ENCODE measurements around the gene RAB11FIP3. TPM values are rescaled to one million over a fixed set of nuclear protein-coding genes. Genes with fewer than 3 reads are reported as not detected.
"Not testable (repeated sequence)": the region's sequence is repeated elsewhere in the genome, so short reads cannot be mapped to it uniquely, and the experiment has no call there.

RAB11FIP3 gene, protein sequence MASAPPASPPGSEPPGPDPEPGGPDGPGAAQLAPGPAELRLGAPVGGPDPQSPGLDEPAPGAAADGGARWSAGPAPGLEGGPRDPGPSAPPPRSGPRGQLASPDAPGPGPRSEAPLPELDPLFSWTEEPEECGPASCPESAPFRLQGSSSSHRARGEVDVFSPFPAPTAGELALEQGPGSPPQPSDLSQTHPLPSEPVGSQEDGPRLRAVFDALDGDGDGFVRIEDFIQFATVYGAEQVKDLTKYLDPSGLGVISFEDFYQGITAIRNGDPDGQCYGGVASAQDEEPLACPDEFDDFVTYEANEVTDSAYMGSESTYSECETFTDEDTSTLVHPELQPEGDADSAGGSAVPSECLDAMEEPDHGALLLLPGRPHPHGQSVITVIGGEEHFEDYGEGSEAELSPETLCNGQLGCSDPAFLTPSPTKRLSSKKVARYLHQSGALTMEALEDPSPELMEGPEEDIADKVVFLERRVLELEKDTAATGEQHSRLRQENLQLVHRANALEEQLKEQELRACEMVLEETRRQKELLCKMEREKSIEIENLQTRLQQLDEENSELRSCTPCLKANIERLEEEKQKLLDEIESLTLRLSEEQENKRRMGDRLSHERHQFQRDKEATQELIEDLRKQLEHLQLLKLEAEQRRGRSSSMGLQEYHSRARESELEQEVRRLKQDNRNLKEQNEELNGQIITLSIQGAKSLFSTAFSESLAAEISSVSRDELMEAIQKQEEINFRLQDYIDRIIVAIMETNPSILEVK
- polyA plus RNA-seq (ENCODE audit: insufficient read length): 127 TPM
- long read RNA-seq, donor 1, full-length matches to known transcripts: 9 of 16 reads
- long read RNA-seq, donor 1, partial matches to known transcripts: 7 of 16 reads
- long read RNA-seq, donor 1, other reads (novel, unspliced or antisense): 0 of 16 reads
- long read RNA-seq, donor 2, full-length matches to known transcripts: 6 of 6 reads
- long read RNA-seq, donor 2, partial matches to known transcripts: 0 of 6 reads
- long read RNA-seq, donor 2, other reads (novel, unspliced or antisense): 0 of 6 reads
- long read RNA-seq, donor 3, partial matches to known transcripts: 0 of 1 reads
- long read RNA-seq, donor 3, other reads (novel, unspliced or antisense): 0 of 1 reads
- long read RNA-seq, donor 4, partial matches to known transcripts: 9 of 9 reads
- long read RNA-seq, donor 4, other reads (novel, unspliced or antisense): 0 of 9 reads
- long read RNA-seq, donor 5, full-length matches to known transcripts: 10 of 20 reads
- long read RNA-seq, donor 5, partial matches to known transcripts: 0 of 20 reads
- long read RNA-seq, donor 5, other reads (novel, unspliced or antisense): 10 of 20 reads
- long read RNA-seq, donor 6, full-length matches to known transcripts: 7 of 25 reads
- long read RNA-seq, donor 6, partial matches to known transcripts: 18 of 25 reads
- long read RNA-seq, donor 6, other reads (novel, unspliced or antisense): 0 of 25 reads
- long read RNA-seq, donor 7, full-length matches to known transcripts: 9 of 27 reads
- long read RNA-seq, donor 7, partial matches to known transcripts: 18 of 27 reads
- long read RNA-seq, donor 7, other reads (novel, unspliced or antisense): 0 of 27 reads
- long read RNA-seq, donor 8, full-length matches to known transcripts: 2 of 2 reads
- long read RNA-seq, donor 8, partial matches to known transcripts: 0 of 2 reads
- long read RNA-seq, donor 8, other reads (novel, unspliced or antisense): 0 of 2 reads

DNA sequence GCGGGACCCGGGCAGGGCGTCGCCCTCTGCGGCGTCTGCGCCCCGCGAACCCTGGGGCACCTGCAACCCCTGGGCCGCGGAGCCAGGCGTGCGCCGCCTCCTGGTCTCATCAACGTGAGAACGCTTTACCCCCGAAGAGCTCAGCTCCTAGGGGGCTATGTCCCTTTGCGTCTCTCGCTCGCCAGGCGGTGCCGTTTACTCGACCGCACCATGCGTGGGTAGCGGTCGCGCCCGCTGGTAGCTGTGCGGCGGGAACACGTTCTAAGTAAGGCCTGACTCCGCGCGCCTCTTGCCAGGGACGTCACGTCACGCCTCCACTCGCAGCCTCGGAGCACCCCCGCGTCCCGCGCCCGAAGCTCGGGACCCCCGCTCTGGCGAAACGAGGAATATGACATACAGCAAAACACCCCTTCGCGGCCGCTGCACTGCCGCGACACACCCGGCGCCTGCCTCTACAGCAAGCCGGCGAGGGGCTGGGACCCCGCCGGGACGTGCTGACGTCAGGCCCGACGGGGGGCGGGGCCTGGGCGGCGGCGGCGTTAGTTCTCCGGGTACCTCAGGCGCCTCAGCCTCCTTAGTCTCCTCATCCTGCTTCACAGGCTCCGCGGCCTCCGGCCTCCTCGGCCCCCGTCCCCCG is at the start of gene RAB11FIP3:
TSS of gene RAB11FIP3 (plus strand) at position 568 of the 637 bp plus-strand sequence. CDS start 358 bp downstream, outside the sequence.
- DNase-seq: peak; percentile 80

DNA sequence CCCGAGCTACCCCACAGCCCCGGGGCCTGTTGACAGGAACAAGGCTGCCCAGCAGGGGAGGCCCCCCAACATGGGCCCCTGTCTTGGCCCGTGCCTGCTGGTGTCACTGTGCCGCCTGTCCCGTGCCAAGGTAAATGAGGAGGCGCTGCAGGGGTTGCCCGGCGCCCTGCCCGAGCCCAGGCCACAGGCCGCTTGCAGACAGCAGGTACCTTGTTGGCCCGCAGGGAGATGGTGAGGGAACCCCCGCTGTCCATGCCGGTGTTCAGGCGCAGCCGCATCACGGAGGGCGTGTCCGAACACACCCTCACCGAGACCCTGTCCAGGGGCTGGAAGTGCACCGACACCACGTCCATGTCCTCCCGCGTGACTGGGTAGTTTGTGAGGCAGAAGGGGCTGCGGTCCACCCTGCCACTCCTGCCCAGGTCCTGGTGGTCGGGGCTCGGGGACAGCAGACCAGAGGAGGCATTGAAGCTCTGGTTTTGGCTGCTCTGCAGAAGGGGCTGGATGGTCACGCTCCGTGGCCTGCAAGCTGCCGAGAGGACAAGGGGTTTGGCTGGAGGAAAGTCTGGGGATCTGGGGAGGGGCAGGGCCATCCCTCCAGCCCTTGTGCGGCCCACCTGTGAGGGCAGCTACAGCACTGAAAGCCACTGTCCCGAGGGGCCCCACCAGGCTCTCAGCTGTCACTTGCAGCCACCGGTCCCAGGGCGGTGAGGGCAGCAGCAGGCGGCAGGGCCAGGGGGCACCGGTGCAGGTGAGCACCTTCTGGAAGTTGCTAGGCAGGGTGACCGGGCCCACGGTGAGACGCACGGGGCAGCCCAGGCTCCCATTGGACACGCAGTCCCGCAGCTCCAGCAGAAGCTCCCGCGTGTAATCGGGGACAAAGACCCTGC is 49.3 kb upstream of the RAB11FIP3 start:
- DNase-seq: no peak

DNA sequence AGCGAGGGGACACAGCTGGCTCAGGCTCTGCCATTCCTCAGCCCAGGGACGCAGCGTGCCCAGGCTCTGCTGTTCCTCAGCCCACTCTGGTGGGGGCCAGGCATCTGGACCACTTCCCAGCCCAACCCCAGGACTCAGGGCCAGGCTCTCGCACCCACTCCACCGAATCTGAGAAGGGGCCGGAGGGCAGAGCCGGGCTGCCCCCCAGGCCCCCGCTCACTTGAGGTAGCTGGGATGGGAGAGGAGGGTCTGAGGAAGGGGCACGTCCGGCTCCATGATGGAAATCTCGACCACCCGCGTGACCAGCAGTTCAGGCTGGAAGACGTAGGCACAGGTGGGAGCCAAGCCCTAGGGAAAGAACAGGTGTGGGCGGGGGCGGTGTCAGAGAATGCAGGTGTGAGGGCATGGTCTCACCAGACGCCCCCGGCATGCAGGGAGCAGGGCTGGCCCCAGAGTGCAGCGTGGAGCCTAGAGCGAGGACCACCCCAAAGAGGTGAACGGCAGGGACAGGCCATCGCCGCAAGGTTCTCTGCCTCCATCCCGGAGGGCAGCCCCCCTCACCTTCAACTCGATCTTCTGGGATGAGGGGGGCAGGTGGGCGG is 48.5 kb upstream of the RAB11FIP3 start:
- DNase-seq: no peak

DNA sequence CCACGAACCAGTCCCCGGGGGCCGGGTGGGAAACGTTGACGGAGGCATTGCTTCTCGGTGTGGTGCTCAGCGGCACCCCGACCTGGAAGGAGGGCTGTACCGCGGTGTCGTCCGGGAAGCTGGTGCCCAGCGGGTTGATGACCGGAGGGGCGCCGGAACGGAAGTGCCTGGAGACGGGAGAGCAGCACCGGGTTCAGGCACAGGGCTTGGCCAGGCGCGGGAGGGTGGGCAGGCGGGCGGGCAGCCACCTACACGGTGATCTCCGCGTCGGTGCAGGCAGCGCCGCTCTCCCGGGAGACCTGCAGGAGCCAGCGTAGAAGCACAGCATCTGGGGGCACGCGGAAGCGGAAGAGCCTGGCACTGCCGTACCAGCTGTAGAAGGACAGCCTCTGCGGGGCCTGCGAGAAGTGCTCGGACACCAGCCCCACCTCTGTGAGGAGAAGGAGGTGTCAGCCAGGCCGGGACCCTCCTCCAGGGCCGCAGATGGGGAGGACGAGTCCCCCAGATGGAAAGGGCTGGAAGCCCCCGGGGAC is 48.0 kb upstream of the RAB11FIP3 start:
- DNase-seq: no peak

DNA sequence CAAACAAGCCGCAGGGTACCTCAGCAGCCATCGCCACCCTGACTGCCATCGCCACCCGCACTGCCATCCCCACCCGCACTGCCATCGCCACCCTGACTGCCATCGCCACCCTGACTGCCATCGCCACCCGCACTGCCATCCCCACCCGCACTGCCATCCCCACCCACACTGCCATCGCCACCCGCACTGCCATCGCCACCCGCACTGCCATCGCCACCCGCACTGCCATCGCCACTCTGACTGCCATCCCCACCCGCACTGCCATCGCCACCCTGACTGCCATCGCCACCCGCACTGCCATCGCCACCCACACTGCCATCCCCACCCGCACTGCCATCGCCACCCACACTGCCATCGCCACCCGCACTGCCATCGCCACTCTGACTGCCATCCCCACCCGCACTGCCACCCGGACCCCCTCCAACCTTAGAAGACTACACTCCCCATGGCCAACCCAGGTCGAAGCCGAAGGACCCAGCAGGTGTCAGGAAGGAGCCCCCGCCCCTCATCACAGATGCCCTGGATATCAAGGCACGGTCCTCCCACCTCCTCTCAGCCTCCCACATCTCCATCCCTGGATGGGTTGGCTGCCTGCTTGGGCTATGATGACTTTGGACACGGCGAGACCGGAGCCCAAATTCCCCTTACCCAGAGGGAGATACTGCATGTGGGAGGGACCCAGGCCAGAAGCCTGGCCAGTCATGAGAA is 47.2 kb upstream of the RAB11FIP3 start:
- DNase-seq: not testable (repeated sequence)

DNA sequence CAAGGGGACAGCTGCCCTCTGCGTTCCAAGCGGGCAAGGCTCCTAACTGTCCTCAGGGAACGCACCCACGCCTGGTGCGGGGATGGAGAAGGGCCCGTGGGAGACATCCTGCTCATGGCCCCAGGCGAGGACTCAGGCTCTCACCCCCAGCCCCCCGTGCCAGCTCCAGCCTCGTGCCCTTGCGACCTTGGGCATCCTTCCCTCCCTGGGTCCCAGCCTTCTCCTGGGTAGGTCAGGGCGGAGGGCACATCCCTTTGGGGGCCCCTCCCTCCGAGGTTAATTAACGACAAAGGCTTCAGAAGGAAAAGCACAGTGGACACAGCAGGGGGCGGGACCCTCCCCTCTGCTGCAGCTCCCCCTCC is 46.6 kb upstream of the RAB11FIP3 start:
- DNase-seq: no peak

DNA sequence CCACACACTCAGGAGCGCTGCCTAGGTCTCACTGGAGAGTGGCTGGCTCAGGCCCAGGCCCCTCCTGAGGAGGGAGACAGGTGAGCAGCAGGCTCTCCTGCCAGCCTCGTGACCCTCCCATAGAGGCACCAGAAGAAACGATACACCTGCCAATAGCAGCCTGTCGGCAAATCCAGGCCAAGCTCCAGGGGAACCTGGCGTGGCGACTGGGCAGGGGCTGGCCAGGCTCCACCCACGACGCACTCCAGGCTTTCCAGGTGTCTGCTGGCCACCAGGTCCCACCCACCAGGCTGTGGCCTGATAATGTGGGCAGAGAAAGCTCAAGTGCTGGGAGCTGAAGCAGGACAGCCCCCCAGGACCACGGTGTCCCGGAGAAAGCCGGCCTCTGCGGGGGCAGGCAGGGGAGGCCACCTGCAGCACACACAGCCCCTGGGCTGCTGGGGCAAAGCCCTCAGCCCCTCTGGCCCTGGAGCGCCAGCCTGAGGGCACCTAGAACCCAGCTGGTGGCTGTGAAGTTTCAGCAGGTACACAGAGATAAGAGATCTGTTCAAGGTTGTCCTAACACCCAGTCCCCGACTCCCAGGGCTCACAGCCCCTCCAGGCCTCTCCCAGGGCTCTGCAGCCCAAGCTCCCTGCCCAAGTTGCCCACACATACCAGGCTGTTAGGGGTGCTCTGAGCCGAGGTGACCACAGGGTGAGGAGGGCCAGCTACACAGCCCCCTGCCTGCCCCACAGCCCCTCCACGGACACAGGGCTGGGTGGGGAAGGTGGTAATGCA is 46.1 kb upstream of the RAB11FIP3 start:
- DNase-seq: no peak

DNA sequence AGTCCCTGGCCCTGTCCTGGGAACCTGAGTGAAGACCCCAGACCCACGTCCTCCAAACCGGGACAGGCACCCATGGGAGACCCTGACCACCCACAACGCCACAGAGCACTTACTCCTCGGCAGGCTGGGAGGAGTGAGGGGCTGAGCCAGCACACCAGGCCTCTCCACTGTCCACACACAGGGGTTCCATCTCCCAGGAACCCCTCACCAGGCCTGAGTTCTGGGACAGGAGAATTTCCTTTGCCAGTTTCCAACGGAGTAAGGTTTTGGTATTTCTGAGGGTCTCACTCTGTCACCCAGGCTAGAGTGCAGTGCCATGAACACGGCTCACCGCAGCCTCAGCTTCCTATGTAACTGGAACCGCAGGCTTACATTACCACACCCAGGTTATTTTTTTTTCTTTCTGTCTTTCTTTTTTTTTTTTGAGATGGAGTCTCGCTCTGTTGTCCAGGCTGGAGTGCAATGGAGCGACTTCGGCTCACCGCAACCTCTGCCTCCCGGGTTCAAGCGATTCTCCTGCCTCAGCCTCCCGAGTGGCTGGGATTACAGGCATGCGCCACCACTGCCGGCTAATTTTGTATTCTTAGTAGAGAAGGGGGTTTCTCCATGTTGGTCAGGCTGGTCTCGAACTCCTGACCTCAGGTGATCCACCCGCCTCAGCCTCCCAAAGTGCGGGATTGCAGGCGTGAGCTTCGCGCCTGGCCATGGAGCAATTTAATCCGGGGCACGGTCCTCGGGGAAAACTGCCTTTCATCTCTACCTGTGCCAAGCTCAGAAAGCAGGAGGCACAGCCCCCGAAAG is 45.3 kb upstream of the RAB11FIP3 start:
- DNase-seq: no peak

DNA sequence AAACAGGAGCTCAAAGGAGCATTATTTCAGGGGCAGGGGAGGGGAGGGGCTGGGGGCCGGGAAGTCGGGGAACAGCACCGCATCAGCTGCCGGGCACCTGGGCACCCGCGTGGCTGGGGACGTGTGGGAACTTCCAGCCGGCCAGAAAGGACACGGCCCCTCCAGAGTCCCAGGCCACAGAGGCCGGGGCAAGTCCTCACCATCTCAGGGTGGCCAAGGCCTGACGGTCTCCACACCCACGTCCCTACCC is 44.8 kb upstream of the RAB11FIP3 start:
- DNase-seq: no peak

DNA sequence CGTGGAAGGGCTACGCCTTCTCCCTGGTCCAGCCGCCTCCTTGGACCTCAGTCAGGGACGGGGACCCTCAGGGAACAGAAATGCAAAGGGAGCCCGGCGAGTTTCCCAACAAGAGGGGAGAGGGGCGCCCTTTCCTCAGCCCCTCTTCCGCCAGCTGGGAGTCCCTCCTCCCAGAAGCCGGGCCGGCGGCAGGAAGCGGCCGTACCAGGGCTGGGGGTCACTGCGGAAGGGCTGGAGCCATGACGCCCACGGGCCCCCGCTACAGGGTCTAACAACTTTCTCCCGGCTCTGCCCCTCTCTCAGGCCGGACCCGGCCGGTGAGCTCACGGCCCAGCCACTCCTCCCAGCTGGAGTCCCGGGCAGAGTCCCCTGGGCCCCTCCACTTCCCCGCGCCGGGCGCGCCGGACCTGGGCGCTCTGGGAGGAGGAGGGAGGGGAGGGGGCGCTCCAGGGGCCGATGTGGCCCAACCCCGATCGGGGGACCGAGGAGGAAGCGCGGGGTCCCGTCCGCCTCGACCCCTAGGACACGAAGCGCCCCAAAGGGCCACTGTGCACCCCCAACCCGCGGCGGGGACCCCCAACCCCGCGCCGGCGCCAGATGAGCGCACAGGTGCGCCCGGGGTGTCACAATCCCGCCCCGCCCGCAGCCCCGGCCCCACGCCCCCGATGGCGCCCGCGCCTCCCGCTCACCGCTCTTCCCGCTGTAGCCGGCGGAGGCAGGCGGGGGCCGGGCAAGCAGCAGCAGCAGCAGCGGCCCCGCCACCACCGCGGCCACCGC is 44.2 kb upstream of the RAB11FIP3 start:
- DNase-seq: no peak

DNA sequence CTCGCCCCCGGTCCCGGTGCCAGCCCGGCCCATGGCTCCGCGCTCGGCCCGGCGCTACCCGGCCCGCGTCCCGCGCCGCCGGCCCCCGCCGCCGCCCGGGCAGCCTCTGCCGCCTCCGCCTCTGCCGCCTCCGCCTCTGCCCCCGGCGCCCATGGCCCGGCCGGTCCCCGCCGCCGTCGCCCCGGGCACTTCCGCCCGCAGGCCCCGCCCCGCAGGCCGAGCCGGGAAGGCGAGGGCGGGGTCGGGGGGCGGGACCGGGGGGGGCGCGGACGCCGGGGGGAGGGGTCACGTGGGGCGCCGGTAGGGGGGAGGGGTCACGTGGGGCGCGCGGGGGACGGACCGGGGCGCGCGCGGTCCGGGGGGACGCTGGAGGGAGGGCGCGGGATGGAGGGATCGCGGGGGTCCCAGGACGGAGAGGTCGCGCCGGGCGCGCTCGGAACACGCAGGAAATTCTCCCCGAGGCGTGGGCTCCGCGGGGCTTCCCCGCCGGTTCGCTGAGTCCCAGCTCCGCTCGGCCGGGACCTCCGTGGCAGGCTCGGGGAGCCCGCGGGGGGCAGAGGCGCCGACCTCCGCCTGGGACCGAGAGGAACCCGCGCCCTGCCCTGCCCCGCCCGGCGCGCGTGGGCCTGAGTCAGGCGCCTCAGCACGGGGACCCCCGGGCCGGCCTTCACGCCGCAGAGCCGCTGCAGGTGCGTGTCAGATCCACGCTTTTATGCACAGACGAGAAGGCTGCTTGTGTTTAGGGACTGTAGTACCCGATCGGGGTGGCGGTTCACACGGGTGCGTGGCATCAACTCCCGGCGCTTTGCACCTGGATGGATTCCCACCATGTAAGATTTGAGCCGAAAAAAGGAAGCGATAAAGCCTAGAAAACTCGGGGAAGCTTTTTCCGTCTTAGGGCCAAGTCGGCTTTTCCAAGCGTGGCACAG is 43.4 kb upstream of the RAB11FIP3 start, which contains the start of gene PGAP6:
TSS of gene PGAP6 (minus strand) at position 190 of the 929 bp plus-strand sequence. CDS start at position 33, 157 bp downstream.
- DNase-seq: no peak

DNA sequence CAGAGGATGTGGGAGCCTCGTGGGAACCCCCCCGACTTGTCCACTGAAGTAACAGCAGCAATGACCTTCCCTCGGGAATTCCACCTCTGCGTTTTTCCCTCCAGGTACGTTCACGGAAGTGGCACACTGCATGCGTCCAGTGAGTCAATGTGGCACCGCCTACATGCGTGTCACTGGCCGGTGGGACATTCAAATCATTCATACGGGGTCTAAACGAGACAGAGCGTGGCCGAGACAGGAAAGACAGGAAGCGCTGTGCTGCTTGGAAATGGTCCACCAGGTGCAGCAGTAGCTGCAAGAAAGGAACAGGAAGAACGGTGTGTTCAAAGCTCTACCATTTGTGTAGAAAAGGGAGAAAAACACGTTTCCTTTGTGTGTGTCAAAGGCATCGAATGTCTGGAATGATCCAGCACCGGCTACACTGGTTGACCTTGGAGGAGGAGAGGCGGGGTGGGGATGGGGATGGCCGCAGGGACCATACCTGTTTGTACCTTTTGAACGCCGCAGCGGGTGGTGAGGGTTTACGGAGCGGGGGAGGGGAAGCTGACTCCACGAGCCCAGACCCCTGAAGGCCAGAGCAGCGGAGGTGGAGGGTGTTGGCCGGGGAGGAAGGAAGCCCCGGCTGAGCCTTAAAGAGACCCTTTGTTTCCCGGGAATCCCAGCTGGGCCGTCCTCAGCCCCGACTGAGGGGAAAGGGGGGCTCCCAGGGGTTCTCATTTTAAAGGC is 42.0 kb upstream of the RAB11FIP3 start:
- no peak for DNase-seq

DNA sequence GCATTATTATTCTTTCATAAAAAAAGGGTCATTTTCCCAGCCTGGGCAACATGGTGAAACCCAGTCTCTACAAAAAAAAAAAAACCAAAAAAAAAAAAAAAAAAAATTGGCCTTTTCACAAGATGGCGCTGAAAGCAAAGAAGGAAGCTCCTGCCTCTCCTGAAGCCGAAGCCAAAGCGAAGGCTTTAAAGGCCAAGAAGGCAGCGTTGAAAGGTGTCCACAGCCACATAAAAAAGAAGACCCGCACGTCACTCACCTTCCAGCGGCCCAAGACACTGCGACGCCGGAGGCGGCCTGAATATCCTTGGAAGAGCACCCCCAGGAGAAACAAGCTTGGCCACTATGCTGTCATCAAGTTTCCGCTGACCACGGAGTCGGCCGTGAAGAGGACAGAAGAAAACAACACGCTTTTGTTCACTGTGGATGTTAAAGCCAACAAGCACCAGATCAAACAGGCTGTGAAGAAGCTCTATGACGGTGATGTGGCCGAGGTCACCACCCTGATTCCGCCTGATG is 38.8 kb upstream of the RAB11FIP3 start:
- no peak for DNase-seq

Data from left kidney (tissue), 8 donors.